Smooth muscle cell (in vitro differentiated cells): Measurements from ENCODE around the gene GFRA4. TPM values are rescaled to one million over a fixed set of nuclear protein-coding genes. Genes with fewer than 3 reads are reported as not detected.

Experiments used
- DNase-seq: peaks from one replicate; lab custom pipeline; 2025; ENCODE audit not compliant: unreplicated experiment; lab: John Stamatoyannopoulos, UW
- H2AFZ ChIP-seq: fragments of 200-600 bp; sonication (generic); 2 replicates; pipeline ENCODE4 v1.6.0; 2016; ENCODE audit warnings: antibody characterized with exemption, low read depth, mild to moderate bottlenecking
- H3F3A ChIP-seq: fragments of 200-600 bp; sonication (generic); 2 replicates; pipeline ENCODE4 v1.6.0; 2017; ENCODE audit warnings: antibody characterized with exemption, low read depth
- H3K27ac ChIP-seq: fragments of 200-600 bp; sonication (generic); 2 replicates; pipeline ENCODE4 v1.5.1; 2016; ENCODE audit warnings: low read depth, mild to moderate bottlenecking
- H3K27me3 ChIP-seq: fragments of 200-600 bp; sonication (generic); 2 replicates; pipeline ENCODE4 v1.6.1; 2016; ENCODE audit warnings: low read depth, mild to moderate bottlenecking
- H3K36me3 ChIP-seq: fragments of 200-600 bp; sonication (generic); 2 replicates; pipeline ENCODE4 v1.5.1; 2016; ENCODE audit warnings: low read depth
- H3K4me1 ChIP-seq: fragments of 200-600 bp; sonication (generic); 2 replicates; pipeline ENCODE4 v1.5.1; 2016; ENCODE audit warnings: low read depth
- H3K4me2 ChIP-seq: fragments of 200-600 bp; sonication (generic); 2 replicates; pipeline ENCODE4 v1.6.0; 2016; ENCODE audit warnings: mild to moderate bottlenecking
- H3K4me3 ChIP-seq: fragments of 200-600 bp; sonication (generic); 2 replicates; pipeline ENCODE4 v1.5.1; 2016; ENCODE audit warnings: mild to moderate bottlenecking
- H3K79me2 ChIP-seq: fragments of 200-600 bp; sonication (generic); 2 replicates; pipeline ENCODE4 v1.6.0; 2016; ENCODE audit warnings: low read depth, mild to moderate bottlenecking
- H3K9ac ChIP-seq: fragments of 200-600 bp; sonication (generic); 2 replicates; pipeline ENCODE4 v1.6.0; 2016; ENCODE audit warnings: low read depth
- H3K9me3 ChIP-seq: fragments of 200-600 bp; sonication (generic); replicated peaks from 2 replicates; pipeline ENCODE4 v1.5.1; 2016; ENCODE audit warnings: low read depth
- H4K20me1 ChIP-seq: fragments of 200-600 bp; sonication (generic); 2 replicates; pipeline ENCODE4 v1.6.0; 2016; ENCODE audit warnings: low read depth
- WGBS: methylation state at CpG from one replicate; pipeline ENCODE4 v1.1.7; 2016; ENCODE audit warnings: low lambda C conversion rate; 5-methylcytosine and 5-hydroxymethylcytosine counted together
- polyA plus RNA-seq: library from polyadenylated mRNA; unstranded; fragments of >200 nt; fragmentation: Nextera tagmentation; extraction: Ambion mirVana; gene quantifications from 2 replicates; pipeline ENCODE4 v1.2.1, GENCODE V29; 2016
- total RNA-seq: library from RNA; depleted of rRNA; stranded (reverse); fragments of >200 nt; gene quantifications from 2 replicates; pipeline ENCODE4 v1.2.3, GENCODE V29; 2014
- TF ChIP-seq, protein P1 (sequence below): fragments of 200-600 bp; sonication (generic); IDR thresholded peaks from 2 replicates; pipeline ENCODE4 v1.5.1; 2017; ENCODE audit warnings: borderline replicate concordance, mild to moderate bottlenecking, antibody characterized with exemption; ENCODE audit not compliant: insufficient read depth, poor library complexity, severe bottlenecking

Gene GFRA4
- total and polyA plus RNA-seq, 2 experiments from 2014 or later = not detected

DNA sequence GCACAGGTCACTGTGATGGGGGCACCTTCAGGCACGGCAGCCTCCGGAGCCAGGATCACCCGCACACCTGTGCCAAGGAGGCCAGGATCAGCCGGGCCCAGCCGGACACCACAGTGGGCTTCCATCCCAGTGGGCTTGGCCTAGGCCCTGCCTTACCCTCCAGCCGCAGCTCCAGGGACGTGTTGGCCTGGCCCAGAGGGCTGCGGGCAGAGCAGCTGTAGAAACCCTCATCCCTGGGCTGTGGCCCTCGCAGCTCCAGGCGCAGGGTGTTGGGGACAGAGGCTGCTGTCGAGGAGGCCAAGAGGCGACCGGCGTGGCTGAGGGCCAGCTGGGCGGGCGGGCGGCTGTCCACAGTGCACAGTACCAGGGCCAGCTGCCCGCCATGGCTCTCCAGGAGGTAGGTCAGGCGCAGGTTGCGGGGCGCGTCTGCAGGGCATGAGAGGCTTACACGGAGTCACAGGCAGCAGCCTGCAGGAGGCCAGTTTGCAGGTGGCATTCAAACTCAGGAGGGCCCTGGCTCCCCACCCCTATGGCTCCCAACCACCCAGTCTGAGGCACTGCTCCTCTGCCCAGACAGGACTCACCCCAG, 29.6 kb upstream of the GFRA4 start:
- H3K27me3 ChIP-seq = no peaks in the 10 kb centered on the region
- H3K9me3 ChIP-seq = no peaks in the 10 kb centered on the region
- no peak overlapping the region for H2AFZ ChIP-seq
- no peaks in the 10 kb centered on the region for H3K4me1 ChIP-seq
- no peaks in the 10 kb centered on the region for H3K36me3 ChIP-seq
- no peak overlapping the region for H3K9ac ChIP-seq
- no peaks in the 10 kb centered on the region for H3K79me2 ChIP-seq
- TF ChIP-seq, protein P1, sequence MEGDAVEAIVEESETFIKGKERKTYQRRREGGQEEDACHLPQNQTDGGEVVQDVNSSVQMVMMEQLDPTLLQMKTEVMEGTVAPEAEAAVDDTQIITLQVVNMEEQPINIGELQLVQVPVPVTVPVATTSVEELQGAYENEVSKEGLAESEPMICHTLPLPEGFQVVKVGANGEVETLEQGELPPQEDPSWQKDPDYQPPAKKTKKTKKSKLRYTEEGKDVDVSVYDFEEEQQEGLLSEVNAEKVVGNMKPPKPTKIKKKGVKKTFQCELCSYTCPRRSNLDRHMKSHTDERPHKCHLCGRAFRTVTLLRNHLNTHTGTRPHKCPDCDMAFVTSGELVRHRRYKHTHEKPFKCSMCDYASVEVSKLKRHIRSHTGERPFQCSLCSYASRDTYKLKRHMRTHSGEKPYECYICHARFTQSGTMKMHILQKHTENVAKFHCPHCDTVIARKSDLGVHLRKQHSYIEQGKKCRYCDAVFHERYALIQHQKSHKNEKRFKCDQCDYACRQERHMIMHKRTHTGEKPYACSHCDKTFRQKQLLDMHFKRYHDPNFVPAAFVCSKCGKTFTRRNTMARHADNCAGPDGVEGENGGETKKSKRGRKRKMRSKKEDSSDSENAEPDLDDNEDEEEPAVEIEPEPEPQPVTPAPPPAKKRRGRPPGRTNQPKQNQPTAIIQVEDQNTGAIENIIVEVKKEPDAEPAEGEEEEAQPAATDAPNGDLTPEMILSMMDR = no peak
- H3K4me3 ChIP-seq = no peak overlapping the region
- no peak for DNase-seq
- H4K20me1 ChIP-seq = no peaks in the 10 kb centered on the region
- H3F3A ChIP-seq = no peaks in the 10 kb centered on the region
- no peak overlapping the region for H3K27ac ChIP-seq
- no peak overlapping the region for H3K4me2 ChIP-seq
- WGBS = 92% methylated on average over 17 of the region's 23 CpGs

DNA sequence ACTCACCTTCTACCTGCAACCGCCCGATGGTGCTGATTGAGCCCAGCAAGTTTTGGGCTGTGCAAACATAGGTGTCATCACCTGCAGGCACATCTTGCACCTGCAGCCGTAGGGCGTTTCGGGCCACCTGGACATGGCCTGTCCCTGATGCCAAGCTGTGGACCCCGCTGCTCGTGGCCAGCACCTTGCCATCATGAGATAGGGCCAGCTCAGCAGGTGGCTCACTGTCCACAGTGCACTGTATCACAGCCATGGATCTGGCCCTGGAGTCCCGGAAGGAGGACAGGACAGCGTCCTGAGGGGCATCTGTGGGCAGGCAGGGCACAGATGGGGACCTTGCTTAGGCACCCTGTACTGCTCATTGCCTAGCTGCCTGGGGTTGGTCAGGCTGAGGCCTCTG, 28.7 kb upstream of the GFRA4 start:
- H3K4me2 ChIP-seq = no peak overlapping the region
- H3K79me2 ChIP-seq = no peaks in the 10 kb centered on the region
- TF ChIP-seq, protein P1 = no peak
- H3K36me3 ChIP-seq = no peaks in the 10 kb centered on the region
- DNase-seq = no peak
- WGBS = 74% methylated on average over 9 of the region's 9 CpGs
- H3K9me3 ChIP-seq = no peaks in the 10 kb centered on the region
- no peak overlapping the region for H3K9ac ChIP-seq
- H3F3A ChIP-seq = no peaks in the 10 kb centered on the region
- H3K27me3 ChIP-seq = no peaks in the 10 kb centered on the region
- no peak overlapping the region for H2AFZ ChIP-seq
- H4K20me1 ChIP-seq = no peaks in the 10 kb centered on the region
- H3K4me1 ChIP-seq = no peaks in the 10 kb centered on the region
- no peak overlapping the region for H3K27ac ChIP-seq
- no peak overlapping the region for H3K4me3 ChIP-seq

DNA sequence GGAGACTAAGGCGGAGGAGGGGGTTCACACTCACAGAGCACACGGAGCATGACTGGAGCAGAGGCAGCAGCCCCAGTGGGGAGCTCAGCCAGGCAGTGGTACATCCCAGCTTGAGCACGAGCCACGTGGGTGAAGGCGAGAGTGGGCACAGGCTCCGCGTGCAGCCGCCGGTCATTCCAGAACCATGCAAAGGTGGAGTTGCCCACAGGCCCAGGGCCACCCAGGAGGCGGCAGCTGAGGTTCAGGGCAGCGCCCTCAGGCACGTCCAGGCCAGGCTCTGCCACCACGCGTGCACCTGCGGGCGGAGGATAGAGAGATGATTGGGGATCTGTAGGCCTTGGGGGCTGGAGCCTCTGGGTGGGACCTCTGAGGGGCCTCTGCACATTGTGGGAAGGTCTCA, 28.1 kb upstream of the GFRA4 start:
- Histone ChIP-seq H3K4me3 (no peak overlapping the region), H3K27ac (no peak overlapping the region), H3K9me3 (no peaks in the 10 kb centered on the region), H4K20me1 (no peaks in the 10 kb centered on the region), H3K4me2 (no peak overlapping the region), H3K79me2 (no peaks in the 10 kb centered on the region), H3K27me3 (no peaks in the 10 kb centered on the region), H3F3A (no peaks in the 10 kb centered on the region), H3K4me1 (no peaks in the 10 kb centered on the region), H2AFZ (no peak overlapping the region), H3K9ac (no peak overlapping the region), H3K36me3 (no peaks in the 10 kb centered on the region)
- WGBS = 89% methylated on average over 16 of the region's 16 CpGs
- no peak for DNase-seq
- TF ChIP-seq, protein P1 = no peak

DNA sequence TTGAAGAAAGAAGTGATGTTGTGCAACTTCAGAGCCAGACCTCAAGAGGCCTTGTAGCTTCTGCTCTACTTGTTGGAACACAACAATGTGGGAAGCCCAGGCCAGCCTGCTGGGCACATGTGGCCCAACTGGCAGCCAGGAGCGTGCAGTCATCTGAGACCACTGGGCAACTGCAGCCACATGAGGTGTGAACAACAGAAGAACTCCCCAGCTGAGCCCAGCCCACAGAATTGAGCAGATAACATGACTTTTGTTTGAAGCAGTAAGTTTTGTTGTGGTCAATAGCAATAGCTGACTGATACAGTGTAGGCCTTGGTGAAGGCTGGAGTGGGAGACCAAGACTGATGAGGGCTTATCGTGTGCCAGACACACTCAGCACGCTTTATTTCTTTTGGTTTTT, 27.2 kb upstream of the GFRA4 start:
- Histone ChIP-seq H3F3A (no peaks in the 10 kb centered on the region), H3K4me3 (no peak overlapping the region), H3K27me3 (no peaks in the 10 kb centered on the region), H3K4me2 (no peak overlapping the region), H4K20me1 (no peaks in the 10 kb centered on the region), H3K27ac (no peak overlapping the region), H3K4me1 (no peaks in the 10 kb centered on the region), H3K79me2 (no peaks in the 10 kb centered on the region), H3K9ac (no peak overlapping the region), H3K9me3 (no peaks in the 10 kb centered on the region), H3K36me3 (no peaks in the 10 kb centered on the region), H2AFZ (no peak overlapping the region)
- DNase-seq = no peak
- TF ChIP-seq, protein P1 = no peak
- WGBS = 95% methylated on average over 3 of the region's 3 CpGs
